Frontal cortex (tissue), 4 donors: ENCODE results near the gene PLCG2. TPM values are rescaled to one million over a fixed set of nuclear protein-coding genes. Genes with fewer than 3 reads are reported as not detected.
"Not testable (repeated sequence)": the region's sequence is repeated elsewhere in the genome, so short reads cannot be mapped to it uniquely, and the experiment has no call there.

Source experiments
- DNase-seq, 2 donors: peaks; one replicate each; pipeline ENCODE4 v3.0.0; 2012; ENCODE audit warnings: low spot score in 2 of 2
- FAIRE-seq: peaks from 2 replicates; lab custom pipeline; 2012; peaks lifted over from hg19 to GRCh38; lab: Jason Lieb, UNC
- total RNA-seq: library from RNA; depleted of rRNA; stranded (reverse); fragments of >200 nt; gene quantifications from one replicate; pipeline ENCODE4 v1.2.3, GENCODE V29; 2014
- donor health status: control.
- donor health status: control.
- donor health status: control.

Gene PLCG2
- total RNA-seq, 1 donor from 2014 or later: 1.2 TPM

GRCh38 chr16:81925016-81925415 lies 145.9 kb downstream of the PLCG2 start:
- DNase-seq: no peak
- FAIRE-seq: no peak

- no peak for DNase-seq
- no peak for FAIRE-seq
Measured at GRCh38 chr16:81926036-81926435, 146.9 kb downstream of the PLCG2 start.

- FAIRE-seq (no peak), DNase-seq (no peak)
Measured at GRCh38 chr16:81927561-81928185, 148.6 kb downstream of the PLCG2 start.

GRCh38 chr16:81928271-81928918 lies 149.3 kb downstream of the PLCG2 start:
- DNase-seq (no peak), FAIRE-seq (no peak)

GRCh38 chr16:81928975-81929374 lies 149.9 kb downstream of the PLCG2 start:
- no peak for FAIRE-seq
- no peak for DNase-seq

GRCh38 chr16:81929841-81930240 lies 150.8 kb downstream of the PLCG2 start:
- no peak for DNase-seq
- FAIRE-seq: no peak

- DNase-seq (no peak), FAIRE-seq (no peak)
Measured at GRCh38 chr16:81931927-81932326, 152.8 kb downstream of the PLCG2 start.

- DNase-seq (no peak), FAIRE-seq (no peak)
Measured at GRCh38 chr16:81932668-81933067, 153.6 kb downstream of the PLCG2 start.

- FAIRE-seq: no peak
- no peak for DNase-seq
Measured at GRCh38 chr16:81933361-81933760, 154.3 kb downstream of the PLCG2 start.

- DNase-seq, FAIRE-seq: not testable (repeated sequence)
Measured at GRCh38 chr16:81934711-81935110, 155.6 kb downstream of the PLCG2 start.

- no peak for FAIRE-seq
- no peak for DNase-seq
Measured at GRCh38 chr16:81936209-81937000, 157.3 kb downstream of the PLCG2 start.

GRCh38 chr16:81937305-81938038 lies 158.4 kb downstream of the PLCG2 start:
- no peak for FAIRE-seq
- no peak for DNase-seq

- DNase-seq (no peak), FAIRE-seq (no peak)
Measured at GRCh38 chr16:81938326-81939163, 159.5 kb downstream of the PLCG2 start.

GRCh38 chr16:81939164-81940056 lies 160.3 kb downstream of the PLCG2 start:
- no peak for FAIRE-seq
- DNase-seq: no peak

- DNase-seq (peak in 1 of 2 donors; percentile 48), FAIRE-seq (peak; percentile 8)
Measured at GRCh38 chr16:81940781-81941560, 161.9 kb downstream of the PLCG2 start.

GRCh38 chr16:81942007-81942601 lies 163.0 kb downstream of the PLCG2 start:
- FAIRE-seq (no peak), DNase-seq (no peak)

- DNase-seq (no peak), FAIRE-seq (no peak)
Measured at GRCh38 chr16:81945665-81946064, 166.6 kb downstream of the PLCG2 start.
